ENCODE data around the gene SPAG9.

SPAG9 gene

DNA sequence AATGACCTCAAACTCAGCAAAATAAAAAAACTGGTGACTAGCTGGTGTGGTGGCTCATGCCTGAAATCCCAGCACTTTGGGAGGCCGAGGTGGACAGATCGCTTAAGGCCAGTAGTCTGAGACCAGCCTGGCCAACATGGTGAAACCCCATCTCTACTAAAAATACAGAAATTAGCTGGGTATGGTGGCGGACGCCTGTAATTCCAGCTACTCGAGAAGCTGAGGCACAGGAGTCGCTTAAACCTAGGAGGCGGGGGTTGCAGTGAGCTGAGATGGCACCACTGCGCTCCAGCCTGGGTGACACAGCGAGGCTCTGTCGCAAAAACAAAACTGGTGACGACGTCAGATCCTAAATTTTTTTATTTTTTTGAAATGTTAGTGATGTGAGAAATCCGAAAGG lies 172.0 kb downstream of the SPAG9 start:
- no peak for TF ChIP-seq CTCF (conservative IDR thresholded peaks at IDR 0.05; ENCODE audit: low read length)
- no peak overlapping the region for H3K4me3 ChIP-seq (ENCODE audit: low read length)
- DNase-seq (ENCODE audit: low read depth) = no peak

DNA sequence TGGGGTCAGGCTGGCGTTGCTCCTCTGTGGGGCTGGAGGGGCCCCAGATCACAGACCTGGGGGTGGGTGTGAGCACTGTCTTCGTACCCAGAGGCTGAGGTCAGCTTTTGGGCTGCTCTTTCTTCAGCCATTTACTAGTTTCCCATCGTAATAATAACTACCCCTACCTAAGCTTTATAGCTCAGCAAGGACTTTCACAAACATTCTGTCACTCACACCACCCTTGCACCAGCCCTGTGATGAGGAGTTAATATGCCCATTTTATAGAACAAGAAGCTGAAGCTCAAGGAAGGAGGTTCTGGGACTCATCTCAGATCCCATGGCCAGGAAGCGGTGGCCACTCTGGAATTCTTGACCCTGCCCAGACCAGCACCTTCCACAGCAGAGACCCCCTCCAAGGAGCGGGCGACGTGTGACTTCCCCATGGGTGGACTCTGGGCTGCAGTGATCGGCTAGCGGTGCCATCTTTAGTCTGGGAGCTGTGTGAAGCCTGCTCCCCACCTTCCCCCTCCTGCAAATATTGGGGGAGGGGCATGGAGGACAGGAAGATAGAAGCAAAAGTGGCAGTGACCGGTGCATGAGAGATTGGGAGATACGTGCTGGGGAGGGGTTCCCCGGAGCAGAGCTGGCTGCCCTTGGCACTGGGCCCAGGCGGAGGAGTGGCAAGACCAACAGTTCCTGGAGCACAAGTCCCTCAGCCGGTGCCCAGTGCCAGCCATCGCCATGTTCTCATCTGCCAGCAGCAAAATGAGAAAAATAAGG lies 172.7 kb downstream of the SPAG9 start:
- no peak overlapping the region for H3K4me3 ChIP-seq (ENCODE audit: low read length)
- DNase-seq (ENCODE audit: low read depth) = no peak
- TF ChIP-seq CTCF (conservative IDR thresholded peaks at IDR 0.05; ENCODE audit: low read length) = no peak

GRCh38 chr17:50946891-50947781 lies 173.5 kb downstream of the SPAG9 start:
- H3K4me3 ChIP-seq (ENCODE audit: low read length) = no peak overlapping the region
- no peak for TF ChIP-seq CTCF (conservative IDR thresholded peaks at IDR 0.05; ENCODE audit: low read length)
- no peak for DNase-seq (ENCODE audit: low read depth)

DNA sequence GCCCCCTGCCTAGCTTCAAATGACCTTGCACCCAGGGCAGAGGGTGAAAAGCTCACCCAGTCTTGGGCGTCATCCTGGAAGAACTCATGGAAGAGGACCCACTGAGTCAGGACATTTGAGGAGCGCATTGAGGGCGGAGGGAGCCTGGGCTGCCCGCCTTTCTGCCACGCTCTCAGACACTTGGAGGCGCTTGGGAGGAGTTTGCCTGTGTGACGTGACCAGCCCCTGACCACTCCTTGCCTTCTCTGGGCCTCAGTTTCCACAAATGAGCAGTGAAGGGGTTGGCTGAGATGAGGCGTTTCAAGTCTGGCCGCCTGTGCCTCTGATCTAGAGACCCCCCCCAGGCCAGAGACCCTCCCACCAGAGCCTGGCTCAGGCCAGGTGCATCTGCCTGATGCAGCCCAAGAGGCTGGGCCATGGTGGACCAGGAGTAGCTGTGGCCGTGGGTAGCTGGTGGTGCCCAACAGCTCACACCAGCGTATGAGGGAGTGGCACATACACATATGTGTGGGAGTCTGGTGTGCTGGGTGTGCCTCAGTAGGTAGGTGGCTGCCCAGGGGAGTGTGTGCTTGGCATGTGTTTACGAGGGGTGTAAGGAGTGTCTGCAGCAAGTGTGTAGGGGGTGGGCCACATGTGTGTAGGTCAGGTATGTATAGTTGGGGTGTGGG lies 174.3 kb downstream of the SPAG9 start:
- no peak for TF ChIP-seq CTCF (conservative IDR thresholded peaks at IDR 0.05; ENCODE audit: low read length)
- DNase-seq (ENCODE audit: low read depth) = no peak
- no peak overlapping the region for H3K4me3 ChIP-seq (ENCODE audit: low read length)

- no peak for TF ChIP-seq CTCF (conservative IDR thresholded peaks at IDR 0.05; ENCODE audit: low read length)
- DNase-seq (ENCODE audit: low read depth) = no peak
- no peak overlapping the region for H3K4me3 ChIP-seq (ENCODE audit: low read length)
Observed at GRCh38 chr17:50945779-50946222, 174.9 kb downstream of the SPAG9 start.

DNA sequence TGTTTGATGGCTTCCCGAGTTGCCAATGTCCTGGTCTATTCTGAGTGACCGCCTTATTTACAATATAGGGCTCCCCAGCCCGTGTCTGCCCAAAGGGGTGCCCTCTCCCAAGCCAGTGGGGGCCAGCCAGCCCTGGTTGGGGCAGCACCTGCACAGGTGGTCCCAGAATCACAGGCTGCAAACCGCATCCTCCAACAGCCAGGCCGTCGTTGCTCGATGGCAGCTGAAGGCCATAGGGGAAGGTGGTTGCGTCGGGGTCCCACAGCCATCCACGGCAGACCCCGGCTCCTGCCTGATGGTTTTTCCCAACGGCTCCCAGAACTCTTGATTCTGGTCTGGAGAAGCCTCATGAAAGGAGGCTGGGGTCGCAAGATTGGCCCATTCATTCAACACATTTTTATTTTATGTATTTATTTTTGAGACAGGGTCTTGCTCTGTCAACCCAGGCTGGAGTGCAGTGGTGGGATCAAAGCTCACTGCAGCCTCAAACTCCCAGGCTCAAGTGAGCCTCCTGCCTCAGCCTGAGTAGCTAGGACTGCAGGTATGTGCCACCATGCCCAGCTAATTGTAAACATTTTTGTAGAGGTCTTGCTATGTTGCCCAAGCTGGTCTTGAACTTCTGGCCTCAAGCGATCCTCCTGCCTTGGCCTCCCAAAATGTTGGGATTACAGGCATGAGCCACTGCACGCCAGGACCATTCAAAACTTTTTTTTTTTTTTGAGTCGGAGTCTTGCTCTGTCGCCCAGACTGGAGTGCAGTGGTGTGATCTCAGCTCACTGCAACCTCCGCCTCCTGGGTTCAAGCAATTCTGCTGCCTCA lies 175.6 kb downstream of the SPAG9 start:
- TF ChIP-seq CTCF (conservative IDR thresholded peaks at IDR 0.05; ENCODE audit: low read length) = no peak
- H3K4me3 ChIP-seq (ENCODE audit: low read length) = no peak overlapping the region
- no peak for DNase-seq (ENCODE audit: low read depth)
